Measurements from ENCODE around the gene SRSF5.

SRSF5 gene

GRCh38 chr14:69770559-69770958 lies 3.6 kb downstream of the SRSF5 start:
- peaks cover 11 to 56% of the 10 kb centered on the region in 2 donors for H3K4me1 ChIP-seq (ENCODE audit: control insufficient read depth in 1 of 2, insufficient read depth in 2 of 2, low read length in 2 of 2)
- peaks cover 70 to 82% of the 10 kb centered on the region in 2 donors for H3K36me3 ChIP-seq (ENCODE audit: control insufficient read depth in 1 of 2, insufficient read depth in 2 of 2, low read length in 2 of 2)

DNA sequence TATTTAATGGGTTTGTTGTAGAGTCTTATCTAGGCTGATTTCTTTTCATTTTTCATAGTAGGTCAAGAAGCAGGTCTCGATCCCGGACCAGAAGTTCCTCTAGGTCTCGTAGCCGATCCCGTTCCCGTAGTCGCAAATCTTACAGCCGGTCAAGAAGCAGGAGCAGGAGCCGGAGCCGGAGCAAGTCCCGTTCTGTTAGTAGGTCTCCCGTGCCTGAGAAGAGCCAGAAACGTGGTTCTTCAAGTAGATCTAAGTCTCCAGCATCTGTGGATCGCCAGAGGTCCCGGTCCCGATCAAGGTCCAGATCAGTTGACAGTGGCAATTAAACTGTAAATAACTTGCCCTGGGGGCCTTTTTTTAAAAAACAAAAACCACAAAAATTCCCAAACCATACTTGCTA lies 4.2 kb downstream of the SRSF5 start:
- Histone ChIP-seq H3K4me3 (ENCODE audit: low read depth in 1 of 2, low read length in 2 of 2) (no peak overlapping the region), H3K4me1 (ENCODE audit: control insufficient read depth in 1 of 2, insufficient read depth in 2 of 2, low read length in 2 of 2) (peaks cover 11 to 55% of the 10 kb centered on the region in 2 donors), H3K27me3 (ENCODE audit: low read depth, low read length) (no peaks in the 10 kb centered on the region), H3K36me3 (ENCODE audit: control insufficient read depth in 1 of 2, insufficient read depth in 2 of 2, low read length in 2 of 2) (peaks cover 74 to 87% of the 10 kb centered on the region in 2 donors), H3K9me3 (ENCODE audit: control insufficient read depth in 1 of 2, low read length in 2 of 2) (no peaks in the 10 kb centered on the region), H3K27ac (ENCODE audit: low read length) (no peak overlapping the region)

More at GRCh38 chr14:69770559-69770958, 3.6 kb downstream of the SRSF5 start:
- Histone ChIP-seq H3K27ac (ENCODE audit: low read length) (no peak overlapping the region), H3K9me3 (ENCODE audit: control insufficient read depth in 1 of 2, low read length in 2 of 2) (no peaks in the 10 kb centered on the region), H3K4me3 (ENCODE audit: low read depth in 1 of 2, low read length in 2 of 2) (no peak overlapping the region), H3K27me3 (ENCODE audit: low read depth, low read length) (no peaks in the 10 kb centered on the region)

DNA sequence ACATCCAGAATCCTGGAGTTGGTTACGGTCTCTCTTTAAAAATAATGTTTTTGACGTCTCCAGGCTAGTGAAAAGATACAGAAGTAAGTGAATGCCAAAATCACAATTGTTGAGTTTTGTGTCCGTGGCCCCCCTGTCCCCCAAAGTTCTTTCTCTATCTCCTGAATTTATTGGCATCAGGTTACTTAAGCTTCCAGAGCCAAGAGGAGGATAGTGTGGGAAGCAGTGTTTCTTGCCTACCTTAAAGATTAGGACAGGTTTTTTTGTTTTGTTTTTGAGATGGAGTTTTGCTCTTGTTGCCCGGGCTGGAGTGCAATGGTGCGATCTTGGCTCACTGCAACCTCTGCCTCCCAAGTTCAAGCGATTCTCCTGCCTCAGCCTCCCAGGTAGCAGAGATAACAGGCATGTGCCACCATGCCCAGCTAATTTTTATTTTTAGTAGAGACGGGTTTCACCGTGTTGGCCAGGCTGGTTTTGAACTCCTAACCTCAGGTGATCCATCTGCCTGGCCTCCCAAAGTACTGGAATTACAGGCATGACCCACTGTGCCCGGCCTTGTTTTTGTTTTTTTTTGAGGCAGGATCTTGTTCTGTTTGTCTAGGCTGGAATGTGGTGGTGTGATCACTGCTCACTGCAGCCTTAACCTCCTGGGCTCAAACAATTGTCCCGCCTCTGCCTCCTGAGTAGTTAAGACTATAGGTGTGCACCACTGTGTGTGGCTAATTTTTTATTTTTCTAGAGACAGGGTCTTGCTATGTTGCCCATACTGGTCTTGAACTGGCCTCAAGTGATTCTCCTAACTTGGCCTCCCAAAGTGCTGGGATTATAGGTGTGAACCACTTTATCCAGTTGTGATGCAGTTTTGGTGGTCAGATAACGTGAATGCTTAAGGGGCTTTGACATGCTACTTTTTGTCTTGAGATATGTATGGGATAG lies 5.4 kb downstream of the SRSF5 start:
- no peak overlapping the region for H3K4me3 ChIP-seq (ENCODE audit: low read depth in 1 of 2, low read length in 2 of 2)
- H3K27ac ChIP-seq (ENCODE audit: low read length): no peak overlapping the region
- H3K36me3 ChIP-seq (ENCODE audit: control insufficient read depth in 1 of 2, insufficient read depth in 2 of 2, low read length in 2 of 2): peaks cover 83 to 92% of the 10 kb centered on the region in 2 donors
- H3K27me3 ChIP-seq (ENCODE audit: low read depth, low read length): no peaks in the 10 kb centered on the region
- peaks cover 11 to 64% of the 10 kb centered on the region in 2 donors for H3K4me1 ChIP-seq (ENCODE audit: control insufficient read depth in 1 of 2, insufficient read depth in 2 of 2, low read length in 2 of 2)
- H3K9me3 ChIP-seq (ENCODE audit: control insufficient read depth in 1 of 2, low read length in 2 of 2): no peaks in the 10 kb centered on the region

DNA sequence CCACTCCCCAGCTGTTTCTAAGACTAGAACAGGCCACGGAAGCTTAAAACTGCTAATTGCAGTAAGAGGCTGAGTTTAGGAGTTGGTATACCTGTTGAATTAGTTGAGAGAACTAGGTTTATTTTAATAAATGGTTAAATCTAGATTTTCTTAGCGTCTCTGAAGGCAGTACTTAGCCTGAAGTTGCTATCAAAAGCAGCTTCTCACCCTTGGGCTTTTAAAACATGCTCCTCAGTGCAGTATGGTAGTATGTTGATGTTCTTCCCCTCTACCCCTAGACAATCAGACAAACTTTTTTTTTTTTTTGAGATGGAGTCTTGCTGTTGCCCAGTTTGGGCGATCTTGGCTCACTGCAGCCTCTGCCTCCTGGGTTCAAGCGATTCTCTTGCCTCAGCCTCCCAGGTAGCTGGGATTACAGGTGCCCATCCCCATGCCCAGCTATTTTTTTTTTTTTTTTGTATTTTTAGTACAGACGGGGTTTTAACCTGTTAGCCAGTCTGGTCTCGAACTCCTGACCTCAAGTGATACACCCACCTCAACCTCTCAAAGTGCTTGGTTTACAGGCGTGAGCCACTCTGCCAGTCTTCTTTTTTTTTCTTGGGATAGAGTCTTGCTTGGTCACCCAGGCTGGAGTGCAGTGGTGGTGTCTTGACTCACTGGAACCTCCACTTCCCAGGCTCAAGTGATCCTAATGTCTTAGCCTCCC lies 6.8 kb downstream of the SRSF5 start:
- H3K27ac ChIP-seq (ENCODE audit: low read length): no peak overlapping the region
- H3K36me3 ChIP-seq (ENCODE audit: control insufficient read depth in 1 of 2, insufficient read depth in 2 of 2, low read length in 2 of 2): peaks cover 85 to 92% of the 10 kb centered on the region in 2 donors
- H3K4me3 ChIP-seq (ENCODE audit: low read depth in 1 of 2, low read length in 2 of 2): no peak overlapping the region
- no peaks in the 10 kb centered on the region for H3K27me3 ChIP-seq (ENCODE audit: low read depth, low read length)
- no peaks in the 10 kb centered on the region for H3K9me3 ChIP-seq (ENCODE audit: control insufficient read depth in 1 of 2, low read length in 2 of 2)
- peaks cover 11 to 58% of the 10 kb centered on the region in 2 donors for H3K4me1 ChIP-seq (ENCODE audit: control insufficient read depth in 1 of 2, insufficient read depth in 2 of 2, low read length in 2 of 2)

DNA sequence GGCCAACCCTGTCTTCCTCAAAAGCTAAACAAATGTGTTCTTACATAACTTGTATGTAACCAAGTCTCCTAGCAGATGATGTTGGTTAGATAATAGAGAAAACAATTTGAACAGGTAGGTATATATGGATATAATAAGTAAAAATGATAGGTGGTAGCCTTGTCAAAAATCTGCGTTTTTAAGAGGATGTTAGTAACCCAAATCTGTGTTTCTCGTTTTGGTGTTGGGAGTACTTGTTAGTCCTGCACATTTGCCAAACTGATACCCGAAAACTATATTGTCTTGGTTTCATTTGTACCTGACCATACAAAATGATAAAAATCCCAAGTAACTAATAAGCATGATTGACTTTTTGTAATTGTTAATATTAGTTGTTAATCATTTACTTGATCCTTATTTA lies 8.1 kb downstream of the SRSF5 start:
- no peaks in the 10 kb centered on the region for H3K27me3 ChIP-seq (ENCODE audit: low read depth, low read length)
- H3K36me3 ChIP-seq (ENCODE audit: control insufficient read depth in 1 of 2, insufficient read depth in 2 of 2, low read length in 2 of 2): peaks cover 73 to 88% of the 10 kb centered on the region in 2 donors
- no peaks in the 10 kb centered on the region for H3K9me3 ChIP-seq (ENCODE audit: control insufficient read depth in 1 of 2, low read length in 2 of 2)
- no peak overlapping the region for H3K4me3 ChIP-seq (ENCODE audit: low read depth in 1 of 2, low read length in 2 of 2)
- no peak overlapping the region for H3K27ac ChIP-seq (ENCODE audit: low read length)
- peaks cover 5 to 45% of the 10 kb centered on the region in 2 donors for H3K4me1 ChIP-seq (ENCODE audit: control insufficient read depth in 1 of 2, insufficient read depth in 2 of 2, low read length in 2 of 2)

DNA sequence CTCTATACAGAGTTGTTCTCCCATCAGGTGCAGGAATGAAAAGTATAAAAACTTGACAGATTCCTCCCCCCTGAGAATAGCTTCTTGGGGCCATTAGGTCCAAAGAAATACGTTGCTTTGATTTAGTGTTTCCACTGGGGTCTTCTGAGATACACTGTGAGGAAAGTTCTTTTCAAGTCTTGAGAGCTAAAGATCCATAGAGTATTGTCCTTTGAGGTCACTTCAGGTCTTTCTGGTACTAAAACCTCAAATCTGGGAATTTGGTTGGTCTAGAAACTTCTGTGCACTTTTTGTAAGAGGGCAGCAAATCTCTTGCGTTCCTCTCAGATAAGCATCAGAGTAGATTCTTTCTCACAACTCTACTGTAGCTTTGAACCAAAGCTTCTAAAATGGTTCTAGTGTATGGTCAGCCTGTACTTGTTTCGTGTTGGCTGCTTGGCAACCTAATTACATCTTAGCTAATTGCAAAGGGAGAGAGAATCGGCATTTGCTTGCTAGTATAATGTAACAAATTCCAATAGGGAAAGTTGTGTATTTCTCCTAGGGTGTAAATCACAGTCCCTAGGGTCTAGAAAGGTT lies 10.0 kb downstream of the SRSF5 start:
- Histone ChIP-seq H3K27me3 (ENCODE audit: low read depth, low read length) (no peaks in the 10 kb centered on the region), H3K9me3 (ENCODE audit: control insufficient read depth in 1 of 2, low read length in 2 of 2) (no peaks in the 10 kb centered on the region), H3K4me1 (ENCODE audit: control insufficient read depth in 1 of 2, insufficient read depth in 2 of 2, low read length in 2 of 2) (peaks cover 0 to 25% of the 10 kb centered on the region in 2 donors), H3K4me3 (ENCODE audit: low read depth in 1 of 2, low read length in 2 of 2) (no peak overlapping the region), H3K36me3 (ENCODE audit: control insufficient read depth in 1 of 2, insufficient read depth in 2 of 2, low read length in 2 of 2) (peaks cover 54 to 69% of the 10 kb centered on the region in 2 donors), H3K27ac (ENCODE audit: low read length) (no peak overlapping the region)

DNA sequence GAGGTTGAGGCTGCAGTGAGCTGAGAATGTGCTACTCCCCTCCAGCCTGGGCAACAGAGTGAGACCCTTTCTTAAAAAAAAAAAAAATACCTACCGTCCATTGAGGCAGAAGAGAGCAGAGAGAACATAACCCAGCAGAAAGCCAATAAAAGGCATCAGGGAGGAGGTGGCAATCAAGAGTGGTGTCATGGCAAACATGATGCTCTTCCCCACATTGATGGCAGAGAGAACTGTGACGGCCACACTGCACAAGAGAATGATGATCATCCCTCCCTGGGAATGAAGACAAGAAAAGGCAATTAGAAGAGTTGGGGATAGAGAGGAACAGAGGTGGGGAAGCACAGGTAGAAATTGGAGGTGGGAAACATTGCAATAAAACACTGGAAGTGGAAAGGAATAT lies 12.1 kb downstream of the SRSF5 start:
- Histone ChIP-seq H3K36me3 (ENCODE audit: control insufficient read depth in 1 of 2, insufficient read depth in 2 of 2, low read length in 2 of 2) (peaks cover 37 to 49% of the 10 kb centered on the region in 2 donors), H3K27ac (ENCODE audit: low read length) (no peak overlapping the region), H3K4me3 (ENCODE audit: low read depth in 1 of 2, low read length in 2 of 2) (no peak overlapping the region), H3K27me3 (ENCODE audit: low read depth, low read length) (no peaks in the 10 kb centered on the region), H3K9me3 (ENCODE audit: control insufficient read depth in 1 of 2, low read length in 2 of 2) (no peaks in the 10 kb centered on the region), H3K4me1 (ENCODE audit: control insufficient read depth in 1 of 2, insufficient read depth in 2 of 2, low read length in 2 of 2) (peaks cover 0 to 15% of the 10 kb centered on the region in 2 donors)

DNA sequence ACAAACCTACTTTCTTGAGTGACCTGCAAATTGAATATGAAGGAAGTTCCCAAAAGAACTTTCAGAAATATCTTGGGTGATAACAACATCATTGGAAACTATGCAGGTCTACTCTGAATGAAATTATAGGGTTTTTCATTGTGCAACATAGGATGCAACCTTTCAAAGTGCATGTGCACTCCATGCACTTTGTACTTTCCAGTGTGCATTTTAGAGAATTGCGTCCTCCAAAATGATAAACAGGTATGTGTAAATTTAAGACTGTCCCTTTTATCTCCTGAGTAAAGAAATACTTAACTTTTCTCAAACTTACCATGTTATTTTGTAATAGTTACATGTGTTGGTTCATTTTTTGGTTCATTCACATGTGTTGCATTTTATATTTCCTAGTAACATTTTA lies 13.2 kb downstream of the SRSF5 start:
- Histone ChIP-seq H3K36me3 (ENCODE audit: control insufficient read depth in 1 of 2, insufficient read depth in 2 of 2, low read length in 2 of 2) (peaks cover 26 to 39% of the 10 kb centered on the region in 2 donors), H3K9me3 (ENCODE audit: control insufficient read depth in 1 of 2, low read length in 2 of 2) (no peaks in the 10 kb centered on the region), H3K27ac (ENCODE audit: low read length) (no peak overlapping the region), H3K4me1 (ENCODE audit: control insufficient read depth in 1 of 2, insufficient read depth in 2 of 2, low read length in 2 of 2) (peaks cover 0 to 15% of the 10 kb centered on the region in 2 donors), H3K4me3 (ENCODE audit: low read depth in 1 of 2, low read length in 2 of 2) (no peak overlapping the region), H3K27me3 (ENCODE audit: low read depth, low read length) (no peaks in the 10 kb centered on the region)

GRCh38 chr14:69780952-69781351 lies 14.0 kb downstream of the SRSF5 start:
- no peak overlapping the region for H3K4me3 ChIP-seq (ENCODE audit: low read depth in 1 of 2, low read length in 2 of 2)
- no peak overlapping the region for H3K27ac ChIP-seq (ENCODE audit: low read length)
- peaks cover 0 to 13% of the 10 kb centered on the region in 2 donors for H3K4me1 ChIP-seq (ENCODE audit: control insufficient read depth in 1 of 2, insufficient read depth in 2 of 2, low read length in 2 of 2)
- H3K9me3 ChIP-seq (ENCODE audit: control insufficient read depth in 1 of 2, low read length in 2 of 2): no peaks in the 10 kb centered on the region
- H3K27me3 ChIP-seq (ENCODE audit: low read depth, low read length): no peaks in the 10 kb centered on the region
- peaks cover 20 to 31% of the 10 kb centered on the region in 2 donors for H3K36me3 ChIP-seq (ENCODE audit: control insufficient read depth in 1 of 2, insufficient read depth in 2 of 2, low read length in 2 of 2)

- H3K27ac ChIP-seq (ENCODE audit: low read length): no peak overlapping the region
- H3K27me3 ChIP-seq (ENCODE audit: low read depth, low read length): no peaks in the 10 kb centered on the region
- H3K9me3 ChIP-seq (ENCODE audit: control insufficient read depth in 1 of 2, low read length in 2 of 2): no peaks in the 10 kb centered on the region
- peaks cover 0 to 7% of the 10 kb centered on the region in 2 donors for H3K36me3 ChIP-seq (ENCODE audit: control insufficient read depth in 1 of 2, insufficient read depth in 2 of 2, low read length in 2 of 2)
- no peaks in the 10 kb centered on the region for H3K4me1 ChIP-seq (ENCODE audit: control insufficient read depth in 1 of 2, insufficient read depth in 2 of 2, low read length in 2 of 2)
- no peak overlapping the region for H3K4me3 ChIP-seq (ENCODE audit: low read depth in 1 of 2, low read length in 2 of 2)
Observed at GRCh38 chr14:69784942-69785341, 18.0 kb downstream of the SRSF5 start.

DNA sequence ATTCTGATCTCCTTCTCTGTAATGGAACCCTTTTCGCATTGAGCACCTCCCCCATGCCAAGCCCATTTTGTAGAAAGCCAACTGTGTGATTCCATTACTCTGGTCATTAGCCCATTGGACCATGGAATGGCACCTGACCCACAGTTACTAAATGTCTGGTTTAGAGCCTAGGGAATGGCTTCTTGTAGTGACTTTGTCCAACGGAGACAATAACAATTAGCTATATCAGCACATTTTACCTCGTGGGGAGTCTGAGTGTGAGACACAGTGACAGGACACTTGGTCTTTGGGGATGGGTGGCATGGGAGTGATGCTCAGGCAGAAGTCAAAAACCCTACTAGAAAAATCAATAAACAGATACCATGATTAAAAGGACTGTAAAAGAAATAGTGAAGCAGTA lies 19.7 kb downstream of the SRSF5 start:
- Histone ChIP-seq H3K4me1 (ENCODE audit: control insufficient read depth in 1 of 2, insufficient read depth in 2 of 2, low read length in 2 of 2) (no peaks in the 10 kb centered on the region), H3K36me3 (ENCODE audit: control insufficient read depth in 1 of 2, insufficient read depth in 2 of 2, low read length in 2 of 2) (peaks cover 0 to 7% of the 10 kb centered on the region in 2 donors), H3K4me3 (ENCODE audit: low read depth in 1 of 2, low read length in 2 of 2) (no peak overlapping the region)

More for the DNA sequence above, 19.7 kb downstream of the SRSF5 start:
- no peaks in the 10 kb centered on the region for H3K27me3 ChIP-seq (ENCODE audit: low read depth, low read length)
- H3K27ac ChIP-seq (ENCODE audit: low read length): no peak overlapping the region
- no peaks in the 10 kb centered on the region for H3K9me3 ChIP-seq (ENCODE audit: control insufficient read depth in 1 of 2, low read length in 2 of 2)
